ENCODE results near the gene LPXN. TPM values are rescaled to one million over a fixed set of nuclear protein-coding genes. Genes with fewer than 3 reads are reported as not detected.

LPXN gene
- total and polyA plus RNA-seq, 5 experiments from 2014 or later, result 200 to 261 (median 208) TPM

- H3K27ac Mint-ChIP-seq, result no peak overlapping the region
- DNase-seq (no peak), ATAC-seq (no peak)
- no peak overlapping the region for H3K4me3 Mint-ChIP-seq
- peaks cover 7 to 14% (median 11%) of the 10 kb centered on the region in 4 donors for H3K4me1 Mint-ChIP-seq
- peaks cover 0 to 20% (median 11%) of the 10 kb centered on the region in 3 donors for H3K36me3 Mint-ChIP-seq
- POLR2A ChIA-PET, result no interaction called here
- no peaks in the 10 kb centered on the region for H3K27me3 Mint-ChIP-seq
- no peaks in the 10 kb centered on the region for H3K9me3 Mint-ChIP-seq
Measured at GRCh38 chr11:58509748-58510147, 65.9 kb downstream of the LPXN start.

- POLR2A ChIA-PET, result no interaction called here
- peaks cover 0 to 26% (median 16%) of the 10 kb centered on the region in 3 donors for H3K36me3 Mint-ChIP-seq
Measured at GRCh38 chr11:58508814-58509213, 66.8 kb downstream of the LPXN start.

GRCh38 chr11:58508005-58508404 is 67.7 kb downstream of the LPXN start, which contains the start of gene OR5B21:
OR5B21 (minus strand) TSS chr11:58508105; CDS start chr11:58508105, 0 bp downstream.
- Mint-ChIP-seq H3K4me1 (peaks cover 2 to 9% (median 6%) of the 10 kb centered on the region in 4 donors), H3K4me3 (no peak within 1 kb of the TSS), H3K36me3 (peaks cover 0 to 31% (median 18%) of the 10 kb centered on the region in 3 donors), H3K9me3 (no peaks in the 10 kb centered on the region), H3K27me3 (no peaks in the 10 kb centered on the region), H3K27ac (peak within 1 kb of the TSS in 2 of 10 donors; percentile 17 to 76)
- ATAC-seq, result no peak
- POLR2A ChIA-PET, result no interaction called here
- no peak for DNase-seq

More at GRCh38 chr11:58508814-58509213, 66.8 kb downstream of the LPXN start:
- no peak overlapping the region for H3K4me3 Mint-ChIP-seq
- H3K27ac Mint-ChIP-seq, result peak overlapping the region in 2 of 10 donors; percentile 17 to 76
- no peaks in the 10 kb centered on the region for H3K9me3 Mint-ChIP-seq
- DNase-seq (no peak), ATAC-seq (no peak)
- H3K4me1 Mint-ChIP-seq, result peaks cover 7 to 10% (median 9%) of the 10 kb centered on the region in 4 donors
- H3K27me3 Mint-ChIP-seq, result no peaks in the 10 kb centered on the region

GRCh38 chr11:58507355-58507754 is 68.3 kb downstream of the LPXN start:
- Mint-ChIP-seq H3K4me3 (no peak overlapping the region), H3K9me3 (no peaks in the 10 kb centered on the region), H3K27me3 (no peaks in the 10 kb centered on the region), H3K27ac (no peak overlapping the region), H3K36me3 (peaks cover 0 to 32% (median 18%) of the 10 kb centered on the region in 3 donors), H3K4me1 (peaks cover 0 to 9% (median 6%) of the 10 kb centered on the region in 4 donors)
- DNase-seq, result no peak
- POLR2A ChIA-PET, result no interaction called here
- ATAC-seq, result no peak

- H3K27me3 Mint-ChIP-seq, result no peaks in the 10 kb centered on the region
- H3K4me1 Mint-ChIP-seq, result peaks cover 0 to 9% (median 4%) of the 10 kb centered on the region in 4 donors
- DNase-seq (no peak), ATAC-seq (no peak)
- peaks cover 0 to 32% (median 18%) of the 10 kb centered on the region in 3 donors for H3K36me3 Mint-ChIP-seq
- H3K9me3 Mint-ChIP-seq, result no peaks in the 10 kb centered on the region
- no peak overlapping the region for H3K27ac Mint-ChIP-seq
- POLR2A ChIA-PET, result no interaction called here
- H3K4me3 Mint-ChIP-seq, result no peak overlapping the region
Measured at GRCh38 chr11:58506935-58507334, 68.7 kb downstream of the LPXN start.

- DNase-seq, result no peak
- no peaks in the 10 kb centered on the region for H3K27me3 Mint-ChIP-seq
- no peak for ATAC-seq
- no peaks in the 10 kb centered on the region for H3K9me3 Mint-ChIP-seq
- POLR2A ChIA-PET, result no interaction called here
- H3K4me1 Mint-ChIP-seq, result peaks cover 0 to 9% (median 3%) of the 10 kb centered on the region in 4 donors
- peaks cover 0 to 32% (median 18%) of the 10 kb centered on the region in 3 donors for H3K36me3 Mint-ChIP-seq
- H3K27ac Mint-ChIP-seq, result peak overlapping the region in 1 of 10 donors; percentile 27
- no peak overlapping the region for H3K4me3 Mint-ChIP-seq
Measured at GRCh38 chr11:58505849-58506248, 69.8 kb downstream of the LPXN start.

- H3K4me1 Mint-ChIP-seq, result peaks cover 4 to 11% (median 6%) of the 10 kb centered on the region in 4 donors
- POLR2A ChIA-PET, result no interaction called here
- no peak overlapping the region for H3K27ac Mint-ChIP-seq
- ATAC-seq (no peak), DNase-seq (no peak)
- no peak overlapping the region for H3K4me3 Mint-ChIP-seq
- H3K27me3 Mint-ChIP-seq, result no peaks in the 10 kb centered on the region
- H3K36me3 Mint-ChIP-seq, result peaks cover 0 to 32% (median 18%) of the 10 kb centered on the region in 3 donors
- H3K9me3 Mint-ChIP-seq, result no peaks in the 10 kb centered on the region
Measured at GRCh38 chr11:58504232-58504631, 71.4 kb downstream of the LPXN start.

GRCh38 chr11:58503361-58503856 is 72.2 kb downstream of the LPXN start:
- no peak for DNase-seq
- Mint-ChIP-seq H3K4me1 (peaks cover 5 to 19% (median 13%) of the 10 kb centered on the region in 4 donors), H3K27ac (no peak overlapping the region), H3K4me3 (no peak overlapping the region), H3K27me3 (no peaks in the 10 kb centered on the region), H3K36me3 (peaks cover 0 to 30% (median 18%) of the 10 kb centered on the region in 3 donors), H3K9me3 (no peaks in the 10 kb centered on the region)
- no peak for ATAC-seq
- POLR2A ChIA-PET, result no interaction called here

GRCh38 chr11:58502004-58502403 is 73.7 kb downstream of the LPXN start:
- H3K27ac Mint-ChIP-seq, result no peak overlapping the region
- peaks cover 0 to 21% (median 14%) of the 10 kb centered on the region in 3 donors for H3K36me3 Mint-ChIP-seq

GRCh38 chr11:58498464-58498863 is 77.2 kb downstream of the LPXN start:
- POLR2A ChIA-PET, result interaction anchor here (1.0 to 1.8 kb wide), 4 partner anchors 26 to 757 kb away, joined by 3 to 10 read pairs (median 4); partner anchors contain the start of gene SELENOH
- DNase-seq (peak in 7 of 10 donors; percentile 11 to 62 (median 31)), ATAC-seq (peak; percentile 84 to 93)
- peaks cover 0 to 7% (median 1%) of the 10 kb centered on the region in 3 donors for H3K36me3 Mint-ChIP-seq
- H3K27me3 Mint-ChIP-seq, result no peaks in the 10 kb centered on the region
- peaks cover 16 to 43% (median 37%) of the 10 kb centered on the region in 4 donors for H3K4me1 Mint-ChIP-seq
- H3K27ac Mint-ChIP-seq, result peak overlapping the region; percentile 87 to 97 (median 92)
- no peaks in the 10 kb centered on the region for H3K9me3 Mint-ChIP-seq
- H3K4me3 Mint-ChIP-seq, result peak overlapping the region in 9 of 10 donors; percentile 20 to 68 (median 55)

More at GRCh38 chr11:58502004-58502403, 73.7 kb downstream of the LPXN start:
- no peaks in the 10 kb centered on the region for H3K27me3 Mint-ChIP-seq
- no peak for DNase-seq
- H3K4me1 Mint-ChIP-seq, result peaks cover 12 to 29% (median 27%) of the 10 kb centered on the region in 4 donors
- POLR2A ChIA-PET, result no interaction called here
- ATAC-seq, result no peak
- no peak overlapping the region for H3K4me3 Mint-ChIP-seq
- H3K9me3 Mint-ChIP-seq, result no peaks in the 10 kb centered on the region

- Mint-ChIP-seq H3K27ac (peak overlapping the region; percentile 87 to 97 (median 92)), H3K4me3 (peak overlapping the region in 9 of 10 donors; percentile 20 to 71 (median 58)), H3K36me3 (peaks cover 0 to 2% (median 0%) of the 10 kb centered on the region in 3 donors), H3K27me3 (no peaks in the 10 kb centered on the region), H3K4me1 (peaks cover 16 to 43% (median 37%) of the 10 kb centered on the region in 4 donors), H3K9me3 (no peaks in the 10 kb centered on the region)
- POLR2A ChIA-PET, result interaction anchor here (0.6 to 1.8 kb wide), 5 partner anchors 27 to 756 kb away, joined by 3 to 10 read pairs (median 3); partner anchors contain the start of gene SELENOH
- ATAC-seq (peak in 1 of 2 donors; percentile 28), DNase-seq (no peak)
Measured at GRCh38 chr11:58497951-58498350, 77.7 kb downstream of the LPXN start.

- H3K27ac Mint-ChIP-seq, result peak overlapping the region in 6 of 10 donors; percentile 0 to 97 (median 77)
Measured at GRCh38 chr11:58495906-58496305, 79.8 kb downstream of the LPXN start.

GRCh38 chr11:58494101-58494500 is 81.6 kb downstream of the LPXN start:
- no peak for DNase-seq
- no peaks in the 10 kb centered on the region for H3K9me3 Mint-ChIP-seq
- no peak for ATAC-seq
- POLR2A ChIA-PET, result no interaction called here
- H3K4me3 Mint-ChIP-seq, result no peak overlapping the region
- peaks cover 0 to 2% (median 0%) of the 10 kb centered on the region in 3 donors for H3K36me3 Mint-ChIP-seq
- peak overlapping the region in 1 of 10 donors; percentile 21 for H3K27ac Mint-ChIP-seq
- no peaks in the 10 kb centered on the region for H3K27me3 Mint-ChIP-seq
- peaks cover 14 to 37% (median 32%) of the 10 kb centered on the region in 4 donors for H3K4me1 Mint-ChIP-seq

More at GRCh38 chr11:58495906-58496305, 79.8 kb downstream of the LPXN start:
- POLR2A ChIA-PET, result interaction anchor here (0.7 kb wide), 1 partner anchor 202 kb away, joined by 3 read pairs; no protein-coding TSS in a partner anchor
- no peaks in the 10 kb centered on the region for H3K27me3 Mint-ChIP-seq
- ATAC-seq, result no peak
- H3K36me3 Mint-ChIP-seq, result peaks cover 0 to 2% (median 0%) of the 10 kb centered on the region in 3 donors
- H3K4me3 Mint-ChIP-seq, result peak overlapping the region in 2 of 10 donors; percentile 3 to 22
- no peak for DNase-seq
- no peaks in the 10 kb centered on the region for H3K9me3 Mint-ChIP-seq
- H3K4me1 Mint-ChIP-seq, result peaks cover 16 to 43% (median 37%) of the 10 kb centered on the region in 4 donors

All from naive thymus-derived CD8-positive, alpha-beta T cell (primary cell).